Measurements from ENCODE around the gene CAMK2D. TPM values are rescaled to one million over a fixed set of nuclear protein-coding genes. Genes with fewer than 3 reads are reported as not detected.

The CAMK2D gene
- total and polyA plus RNA-seq, 4 donors = 10.1 to 31.0 (median 25.6) TPM

DNA sequence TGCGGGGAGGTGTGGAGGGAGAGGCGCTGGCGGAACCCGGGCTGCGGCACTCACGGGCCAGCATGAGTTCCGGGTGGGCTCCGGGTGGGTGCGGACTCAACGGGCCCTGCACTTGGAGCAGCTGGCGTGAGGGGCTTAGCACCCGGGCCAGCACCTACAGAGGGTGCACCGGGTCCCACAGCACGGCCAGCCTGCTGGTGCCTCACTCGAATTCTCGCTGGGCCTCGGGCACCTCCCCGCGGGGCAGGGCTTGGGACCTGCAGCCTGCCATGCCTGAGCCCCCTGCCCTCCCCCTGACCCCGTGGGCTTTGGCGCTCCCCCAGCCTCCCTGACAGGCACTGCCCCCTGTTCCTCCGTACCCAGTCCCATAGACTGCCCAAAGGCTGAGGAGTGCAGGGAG lies 10.8 kb upstream of the CAMK2D start:
- Histone ChIP-seq H3K27me3 (ENCODE audit: control insufficient read depth in 4 of 4, insufficient read depth in 4 of 4, low read length in 3 of 4) (no peaks in the 10 kb centered on the region), H3K4me3 (ENCODE audit: low read depth in 1 of 3, low read length in 3 of 3) (no peak overlapping the region), H3K9me3 (ENCODE audit: control insufficient read depth in 4 of 4, low read length in 3 of 4) (no peaks in the 10 kb centered on the region), H3K9ac (ENCODE audit: low read depth in 1 of 2, low read length in 2 of 2) (no peak overlapping the region), H3K4me1 (ENCODE audit: control insufficient read depth in 4 of 4, insufficient read depth in 4 of 4, low read length in 3 of 4) (no peaks in the 10 kb centered on the region), H3K27ac (ENCODE audit: low read depth in 1 of 2, low read length in 2 of 2) (no peak overlapping the region), H3K36me3 (ENCODE audit: control insufficient read depth in 4 of 4, insufficient read depth in 3 of 4, low read depth in 1 of 4, low read length in 3 of 4) (no peaks in the 10 kb centered on the region)
- WGBS = 96% methylated on average over 22 of the region's 22 CpGs
- no peak for DNase-seq (ENCODE audit: low spot score)
- TF ChIP-seq HNF4A (conservative IDR thresholded peaks at IDR 0.05) (no peak), FOXA2 (IDR thresholded peaks at IDR 0.05) (no peak), TAF1 (conservative IDR thresholded peaks at IDR 0.05) (no peak), SP1 (IDR thresholded peaks at IDR 0.05) (no peak), NR2F2 (IDR thresholded peaks at IDR 0.05) (no peak), EGR1 (IDR thresholded peaks at IDR 0.05; ENCODE audit: low read depth in 2 of 2) (no peak), FOXA1 (IDR thresholded peaks at IDR 0.05) (no peak), JUND (IDR thresholded peaks at IDR 0.05) (no peak), RXRA (IDR thresholded peaks at IDR 0.05) (no peak), RAD21 (IDR thresholded peaks at IDR 0.05) (no peak), HNF4G (IDR thresholded peaks at IDR 0.05) (no peak), GABPA (IDR thresholded peaks at IDR 0.05 in 1 of 2, conservative IDR thresholded peaks at IDR 0.05 in 1 of 2) (no peak), YY1 (IDR thresholded peaks at IDR 0.05) (no peak)
- TF ChIP-seq, protein P1, sequence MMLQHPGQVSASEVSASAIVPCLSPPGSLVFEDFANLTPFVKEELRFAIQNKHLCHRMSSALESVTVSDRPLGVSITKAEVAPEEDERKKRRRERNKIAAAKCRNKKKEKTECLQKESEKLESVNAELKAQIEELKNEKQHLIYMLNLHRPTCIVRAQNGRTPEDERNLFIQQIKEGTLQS (IDR thresholded peaks at IDR 0.05) = no peak
- TF ChIP-seq, protein P2, sequence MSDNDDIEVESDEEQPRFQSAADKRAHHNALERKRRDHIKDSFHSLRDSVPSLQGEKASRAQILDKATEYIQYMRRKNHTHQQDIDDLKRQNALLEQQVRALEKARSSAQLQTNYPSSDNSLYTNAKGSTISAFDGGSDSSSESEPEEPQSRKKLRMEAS (IDR thresholded peaks at IDR 0.05) = no peak
- TF ChIP-seq, protein P3, sequence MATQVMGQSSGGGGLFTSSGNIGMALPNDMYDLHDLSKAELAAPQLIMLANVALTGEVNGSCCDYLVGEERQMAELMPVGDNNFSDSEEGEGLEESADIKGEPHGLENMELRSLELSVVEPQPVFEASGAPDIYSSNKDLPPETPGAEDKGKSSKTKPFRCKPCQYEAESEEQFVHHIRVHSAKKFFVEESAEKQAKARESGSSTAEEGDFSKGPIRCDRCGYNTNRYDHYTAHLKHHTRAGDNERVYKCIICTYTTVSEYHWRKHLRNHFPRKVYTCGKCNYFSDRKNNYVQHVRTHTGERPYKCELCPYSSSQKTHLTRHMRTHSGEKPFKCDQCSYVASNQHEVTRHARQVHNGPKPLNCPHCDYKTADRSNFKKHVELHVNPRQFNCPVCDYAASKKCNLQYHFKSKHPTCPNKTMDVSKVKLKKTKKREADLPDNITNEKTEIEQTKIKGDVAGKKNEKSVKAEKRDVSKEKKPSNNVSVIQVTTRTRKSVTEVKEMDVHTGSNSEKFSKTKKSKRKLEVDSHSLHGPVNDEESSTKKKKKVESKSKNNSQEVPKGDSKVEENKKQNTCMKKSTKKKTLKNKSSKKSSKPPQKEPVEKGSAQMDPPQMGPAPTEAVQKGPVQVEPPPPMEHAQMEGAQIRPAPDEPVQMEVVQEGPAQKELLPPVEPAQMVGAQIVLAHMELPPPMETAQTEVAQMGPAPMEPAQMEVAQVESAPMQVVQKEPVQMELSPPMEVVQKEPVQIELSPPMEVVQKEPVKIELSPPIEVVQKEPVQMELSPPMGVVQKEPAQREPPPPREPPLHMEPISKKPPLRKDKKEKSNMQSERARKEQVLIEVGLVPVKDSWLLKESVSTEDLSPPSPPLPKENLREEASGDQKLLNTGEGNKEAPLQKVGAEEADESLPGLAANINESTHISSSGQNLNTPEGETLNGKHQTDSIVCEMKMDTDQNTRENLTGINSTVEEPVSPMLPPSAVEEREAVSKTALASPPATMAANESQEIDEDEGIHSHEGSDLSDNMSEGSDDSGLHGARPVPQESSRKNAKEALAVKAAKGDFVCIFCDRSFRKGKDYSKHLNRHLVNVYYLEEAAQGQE (IDR thresholded peaks at IDR 0.05) = no peak
- TF ChIP-seq, protein P4, sequence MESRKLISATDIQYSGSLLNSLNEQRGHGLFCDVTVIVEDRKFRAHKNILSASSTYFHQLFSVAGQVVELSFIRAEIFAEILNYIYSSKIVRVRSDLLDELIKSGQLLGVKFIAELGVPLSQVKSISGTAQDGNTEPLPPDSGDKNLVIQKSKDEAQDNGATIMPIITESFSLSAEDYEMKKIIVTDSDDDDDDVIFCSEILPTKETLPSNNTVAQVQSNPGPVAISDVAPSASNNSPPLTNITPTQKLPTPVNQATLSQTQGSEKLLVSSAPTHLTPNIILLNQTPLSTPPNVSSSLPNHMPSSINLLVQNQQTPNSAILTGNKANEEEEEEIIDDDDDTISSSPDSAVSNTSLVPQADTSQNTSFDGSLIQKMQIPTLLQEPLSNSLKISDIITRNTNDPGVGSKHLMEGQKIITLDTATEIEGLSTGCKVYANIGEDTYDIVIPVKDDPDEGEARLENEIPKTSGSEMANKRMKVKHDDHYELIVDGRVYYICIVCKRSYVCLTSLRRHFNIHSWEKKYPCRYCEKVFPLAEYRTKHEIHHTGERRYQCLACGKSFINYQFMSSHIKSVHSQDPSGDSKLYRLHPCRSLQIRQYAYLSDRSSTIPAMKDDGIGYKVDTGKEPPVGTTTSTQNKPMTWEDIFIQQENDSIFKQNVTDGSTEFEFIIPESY (IDR thresholded peaks at IDR 0.05) = no peak
- TF ChIP-seq, protein P5, sequence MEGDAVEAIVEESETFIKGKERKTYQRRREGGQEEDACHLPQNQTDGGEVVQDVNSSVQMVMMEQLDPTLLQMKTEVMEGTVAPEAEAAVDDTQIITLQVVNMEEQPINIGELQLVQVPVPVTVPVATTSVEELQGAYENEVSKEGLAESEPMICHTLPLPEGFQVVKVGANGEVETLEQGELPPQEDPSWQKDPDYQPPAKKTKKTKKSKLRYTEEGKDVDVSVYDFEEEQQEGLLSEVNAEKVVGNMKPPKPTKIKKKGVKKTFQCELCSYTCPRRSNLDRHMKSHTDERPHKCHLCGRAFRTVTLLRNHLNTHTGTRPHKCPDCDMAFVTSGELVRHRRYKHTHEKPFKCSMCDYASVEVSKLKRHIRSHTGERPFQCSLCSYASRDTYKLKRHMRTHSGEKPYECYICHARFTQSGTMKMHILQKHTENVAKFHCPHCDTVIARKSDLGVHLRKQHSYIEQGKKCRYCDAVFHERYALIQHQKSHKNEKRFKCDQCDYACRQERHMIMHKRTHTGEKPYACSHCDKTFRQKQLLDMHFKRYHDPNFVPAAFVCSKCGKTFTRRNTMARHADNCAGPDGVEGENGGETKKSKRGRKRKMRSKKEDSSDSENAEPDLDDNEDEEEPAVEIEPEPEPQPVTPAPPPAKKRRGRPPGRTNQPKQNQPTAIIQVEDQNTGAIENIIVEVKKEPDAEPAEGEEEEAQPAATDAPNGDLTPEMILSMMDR (IDR thresholded peaks at IDR 0.05; ENCODE audit: low read depth, low read length, missing input control) = no peak
